DMS79 (cell line): Measurements from ENCODE around the gene MEIS1.

ENCODE experiments used
- DNase-seq: peaks from one replicate; lab custom pipeline; 2025; lab: John Stamatoyannopoulos, UW

MEIS1 gene

GRCh38 chr2:66431846-66432587 lies 2.9 kb upstream of the MEIS1 start:
- no peak for DNase-seq

DNA sequence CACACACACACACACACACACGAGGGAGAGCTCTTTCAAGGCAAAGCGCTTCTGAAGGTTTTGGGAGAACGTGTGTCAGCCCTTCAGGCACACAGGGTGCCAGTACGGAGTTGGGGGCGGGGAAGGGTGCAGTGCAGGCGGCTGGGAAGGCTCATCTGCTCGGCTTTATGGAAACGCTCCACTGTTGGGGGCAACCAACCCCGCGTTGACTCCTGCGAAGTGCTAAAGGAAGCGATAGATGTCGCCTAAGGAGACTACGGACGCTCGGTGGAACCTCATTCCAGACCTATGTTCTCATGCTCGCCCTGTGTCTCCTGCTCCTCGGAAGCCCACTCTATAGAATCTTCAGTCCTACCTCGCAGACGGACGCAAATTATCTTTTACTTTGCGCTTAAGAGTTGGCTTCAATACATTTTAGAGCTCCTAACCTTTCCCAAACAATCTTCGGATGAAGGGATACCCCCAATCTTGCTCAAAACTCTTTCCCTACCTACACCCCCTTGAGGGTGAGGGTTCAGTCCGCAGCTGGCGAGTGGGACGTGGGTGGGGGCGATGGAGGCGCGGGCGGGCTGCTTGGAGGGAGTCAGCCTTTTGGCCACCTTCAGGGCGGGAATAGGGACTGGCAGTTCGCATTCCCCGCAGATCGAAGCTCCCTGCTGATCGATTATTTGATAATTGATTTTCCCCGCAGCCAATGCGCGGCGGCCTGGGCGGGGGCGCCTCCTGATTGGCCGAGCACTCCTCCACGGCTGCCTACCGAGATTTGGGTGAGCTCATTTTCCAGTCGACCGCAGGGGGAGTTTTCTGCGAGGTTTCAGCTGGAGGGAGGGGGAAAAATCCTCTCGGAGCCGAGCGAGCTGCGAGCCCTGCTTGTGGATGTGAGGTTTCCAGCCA lies 1.9 kb upstream of the MEIS1 start:
- DNase-seq: peak; percentile 90

- no peak for DNase-seq
These were observed 1.3 kb upstream of the MEIS1 start for GRCh38 chr2:66433695-66433944.

DNA sequence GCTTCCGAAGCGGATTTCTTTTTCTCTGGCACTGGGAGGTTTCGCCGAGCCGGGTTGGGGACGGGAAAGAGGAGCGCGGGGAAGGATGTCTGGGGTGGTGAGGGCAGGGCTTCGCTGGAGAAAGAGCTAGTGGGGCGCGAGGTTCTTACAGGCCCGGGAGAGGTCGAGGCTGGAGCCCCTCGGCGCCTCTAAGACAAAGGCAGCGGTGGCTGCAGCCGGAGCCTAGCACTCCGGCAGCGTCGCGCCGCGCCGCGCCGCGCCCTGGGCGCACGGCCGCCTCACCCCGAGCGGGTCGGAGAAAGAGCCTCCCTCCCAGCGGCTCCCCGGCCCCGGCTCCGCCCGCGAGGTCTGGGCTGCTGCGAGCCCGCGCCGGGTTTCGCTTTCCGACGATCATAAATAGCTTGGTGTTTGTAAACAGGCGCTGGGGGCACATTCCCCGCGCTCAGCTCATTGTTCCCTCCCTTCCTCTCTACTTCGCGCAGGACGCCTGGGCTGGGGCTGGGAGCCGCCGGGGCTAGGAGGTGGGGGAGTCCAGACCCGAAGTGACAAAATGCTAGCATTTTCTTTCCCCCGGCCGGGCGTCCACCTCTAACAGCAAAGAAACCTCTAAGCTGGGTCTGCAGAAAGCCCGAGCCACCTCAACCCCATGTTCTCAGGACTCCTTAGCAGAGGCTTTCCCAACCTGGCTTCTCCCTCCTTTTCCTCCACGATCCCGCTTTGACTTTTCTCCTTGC lies 813 bp upstream of the MEIS1 start:
- peak; percentile 71 for DNase-seq

DNA sequence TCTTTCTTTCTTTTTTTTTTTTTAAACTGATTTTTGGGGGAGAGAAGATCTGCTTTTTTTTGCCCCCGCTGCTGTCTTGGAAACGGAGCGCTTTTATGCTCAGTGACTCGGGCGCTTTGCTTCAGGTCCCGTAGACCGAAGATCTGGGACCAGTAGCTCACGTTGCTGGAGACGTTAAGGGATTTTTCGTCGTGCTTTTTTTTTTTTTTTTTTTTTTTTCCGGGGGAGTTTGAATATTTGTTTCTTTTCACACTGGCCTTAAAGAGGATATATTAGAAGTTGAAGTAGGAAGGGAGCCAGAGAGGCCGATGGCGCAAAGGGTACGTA lies 587 bp downstream of the MEIS1 start:
- DNase-seq: no peak

DNA sequence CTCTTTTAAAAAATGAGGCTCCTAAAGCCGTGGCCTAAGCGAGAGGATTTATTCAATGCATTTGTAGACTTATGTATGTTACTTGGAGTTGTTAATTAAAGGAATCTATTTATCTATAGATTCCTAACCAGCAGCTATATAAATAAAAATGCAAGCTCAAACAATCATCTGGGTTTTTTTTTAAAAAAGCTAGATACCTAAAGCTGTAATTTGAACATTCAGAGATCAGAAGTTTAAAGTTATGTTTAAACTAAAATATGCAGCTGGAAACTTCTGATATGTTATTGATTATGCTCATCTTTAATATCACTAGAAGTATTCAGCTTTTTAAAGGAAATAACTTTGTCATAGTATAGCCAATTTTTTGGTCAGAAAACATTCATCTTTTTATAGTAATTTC lies 1.0 kb downstream of the MEIS1 start:
- no peak for DNase-seq

GRCh38 chr2:66436581-66437001 lies 1.7 kb downstream of the MEIS1 start:
- DNase-seq: no peak

- no peak for DNase-seq
These were observed 2.3 kb downstream of the MEIS1 start for GRCh38 chr2:66437109-66437690.

DNA sequence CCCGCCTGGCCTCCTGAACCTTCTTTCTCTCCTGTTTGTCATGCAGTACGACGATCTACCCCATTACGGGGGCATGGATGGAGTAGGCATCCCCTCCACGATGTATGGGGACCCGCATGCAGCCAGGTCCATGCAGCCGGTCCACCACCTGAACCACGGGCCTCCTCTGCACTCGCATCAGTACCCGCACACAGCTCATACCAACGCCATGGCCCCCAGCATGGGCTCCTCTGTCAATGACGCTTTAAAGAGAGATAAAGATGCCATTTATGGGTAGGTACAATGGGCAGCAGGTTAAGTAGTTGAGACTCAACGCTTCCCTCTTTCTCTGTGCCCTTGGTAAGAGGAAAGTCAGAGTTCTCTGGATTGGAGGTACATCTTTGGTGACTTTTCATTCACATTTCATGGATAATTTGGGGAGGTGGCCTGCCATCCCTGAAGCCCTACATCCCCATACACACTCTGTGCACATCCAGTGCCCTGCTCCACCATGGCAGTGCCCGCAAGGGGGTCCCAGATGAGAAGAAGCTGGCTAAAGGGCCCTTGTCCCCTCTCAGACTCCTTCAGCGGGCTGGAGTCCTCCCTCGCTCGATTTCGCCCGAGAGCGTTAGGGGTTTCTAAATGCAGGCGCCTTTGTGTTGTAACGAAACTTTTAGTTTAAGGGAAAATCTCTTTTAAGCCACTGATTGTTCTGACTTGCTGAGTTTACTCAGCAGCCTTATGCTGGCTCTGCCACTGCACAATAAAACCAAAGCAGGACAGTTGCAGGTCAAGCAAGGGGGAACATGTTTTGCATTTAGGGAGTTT lies 3.0 kb downstream of the MEIS1 start:
- no peak for DNase-seq

DNA sequence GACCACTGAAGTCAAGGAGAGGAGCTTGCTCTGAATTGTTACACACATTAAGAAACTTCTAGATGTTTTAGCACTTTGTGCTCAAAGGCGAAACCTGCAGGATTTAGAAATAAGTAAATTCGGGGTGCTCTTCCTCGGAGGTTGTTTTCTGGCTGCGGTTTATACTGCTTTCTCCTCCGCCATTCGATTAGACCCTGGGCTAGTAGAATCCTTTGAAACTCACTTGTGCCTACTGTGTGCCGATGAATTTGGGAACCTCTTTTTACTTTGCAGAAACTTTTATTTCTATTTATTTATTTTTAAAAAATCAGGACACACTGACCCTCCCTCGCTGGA lies 3.5 kb downstream of the MEIS1 start:
- DNase-seq: no peak

DNA sequence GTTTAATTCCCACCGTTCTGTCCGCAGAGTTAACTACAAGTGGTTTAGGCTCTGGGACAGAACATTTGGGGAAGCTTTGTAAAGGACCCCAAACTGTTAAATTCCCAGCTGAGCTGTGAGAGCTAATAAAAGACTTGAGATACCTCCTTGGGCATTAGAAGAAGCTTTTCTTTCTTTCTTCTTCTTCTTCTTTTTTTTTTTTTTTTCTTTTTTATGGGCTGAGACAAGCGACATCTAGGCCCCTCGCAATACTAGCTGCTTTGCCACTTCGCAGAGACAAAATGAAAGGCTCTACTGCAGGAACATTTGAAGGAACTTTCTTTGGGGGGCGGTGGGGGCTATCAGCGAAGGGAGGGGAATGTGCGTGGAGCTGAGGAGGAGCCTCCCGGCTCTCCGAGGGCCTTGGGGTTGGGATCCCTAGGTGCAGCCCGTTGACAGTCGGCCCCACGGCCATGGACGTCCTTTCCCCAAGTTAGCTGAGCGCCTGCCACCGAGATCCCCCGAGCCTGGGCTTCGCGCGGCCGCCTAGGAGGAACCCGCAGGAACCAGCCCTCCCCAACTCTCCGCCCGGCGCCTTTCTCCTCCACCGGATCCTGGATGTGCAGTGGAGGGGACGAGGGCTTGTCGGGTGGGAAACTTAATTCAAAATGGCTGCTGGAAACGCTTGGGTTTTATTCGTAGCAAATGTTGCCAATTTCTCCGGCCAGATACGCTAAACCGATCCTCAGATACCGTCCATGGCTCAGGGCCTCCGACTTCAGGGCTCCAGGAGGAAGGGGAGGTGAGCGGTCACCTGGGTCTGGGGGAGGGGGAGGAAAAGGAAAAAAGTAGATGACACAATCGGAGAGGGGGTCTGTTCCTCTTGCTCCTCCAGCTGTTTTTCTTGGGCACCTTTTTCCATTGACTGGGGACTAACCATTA lies 4.2 kb downstream of the MEIS1 start:
- no peak for DNase-seq

GRCh38 chr2:66439812-66440542 lies 5.1 kb downstream of the MEIS1 start:
- no peak for DNase-seq

GRCh38 chr2:66440708-66441497 lies 6.0 kb downstream of the MEIS1 start:
- DNase-seq: no peak

DNA sequence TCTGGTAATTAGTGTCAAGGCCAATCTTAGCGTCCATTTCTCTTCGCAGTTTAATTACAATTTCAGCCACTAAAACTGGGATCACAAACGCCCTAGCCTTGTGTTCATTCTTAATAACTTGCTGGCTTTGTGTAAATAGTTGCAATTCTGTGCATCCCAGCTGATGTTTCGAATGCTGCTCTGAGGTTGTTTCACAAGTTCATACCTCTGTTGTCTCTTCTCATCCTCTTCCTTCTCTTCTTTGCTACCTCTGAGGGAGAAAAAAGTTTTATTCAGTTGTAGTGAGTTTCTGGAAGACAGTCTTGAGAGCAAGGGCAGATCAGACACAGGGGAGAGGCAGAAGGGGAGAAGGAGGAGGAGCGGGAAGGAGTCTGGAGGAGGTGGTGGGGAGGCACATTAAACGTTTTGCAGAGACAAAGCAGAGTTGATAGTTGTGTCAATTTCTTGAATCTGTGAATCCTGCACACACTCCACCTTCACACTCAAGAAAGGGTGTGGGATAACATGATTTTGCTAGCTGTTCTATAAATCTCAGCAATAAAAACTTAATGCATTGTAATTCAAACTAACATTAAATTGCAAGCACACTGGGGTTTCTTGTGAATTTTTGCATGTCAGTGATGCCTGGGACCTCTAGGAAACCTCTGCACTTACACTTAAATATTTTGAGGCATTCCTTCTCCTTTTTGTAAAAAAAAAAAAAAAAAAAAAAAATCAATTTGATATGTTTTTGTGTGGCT lies 6.8 kb downstream of the MEIS1 start:
- DNase-seq: no peak

GRCh38 chr2:66442516-66443185 lies 7.7 kb downstream of the MEIS1 start:
- no peak for DNase-seq

GRCh38 chr2:66443186-66443978 lies 8.5 kb downstream of the MEIS1 start:
- no peak for DNase-seq
